ENCODE data around the gene GHR. TPM values are rescaled to one million over a fixed set of nuclear protein-coding genes. Genes with fewer than 3 reads are reported as not detected.

The GHR gene
- total RNA-seq, 1 experiment from 2014 or later, result 0.56 TPM

DNA sequence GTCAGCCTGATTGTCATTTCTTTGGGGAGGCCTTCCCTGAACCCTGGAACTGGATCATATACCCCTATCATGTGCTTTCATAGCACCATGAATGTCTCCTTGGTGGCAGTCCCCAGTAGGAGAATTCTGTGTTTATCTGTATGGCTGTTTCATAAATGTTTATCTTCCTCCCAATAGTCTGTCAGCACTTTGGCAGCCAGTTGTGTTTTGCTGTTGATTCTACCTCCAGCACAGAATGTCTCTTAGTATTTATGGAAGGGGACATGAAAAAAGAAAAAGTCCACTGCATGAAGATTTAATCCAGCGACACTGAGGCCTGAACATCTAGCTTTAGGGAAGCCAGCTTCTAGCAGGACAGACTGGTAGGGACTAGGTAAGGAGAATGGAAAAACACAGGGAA lies 38.3 kb downstream of the GHR start:
- no peak for DNase-seq (ENCODE audit: low read depth)

DNA sequence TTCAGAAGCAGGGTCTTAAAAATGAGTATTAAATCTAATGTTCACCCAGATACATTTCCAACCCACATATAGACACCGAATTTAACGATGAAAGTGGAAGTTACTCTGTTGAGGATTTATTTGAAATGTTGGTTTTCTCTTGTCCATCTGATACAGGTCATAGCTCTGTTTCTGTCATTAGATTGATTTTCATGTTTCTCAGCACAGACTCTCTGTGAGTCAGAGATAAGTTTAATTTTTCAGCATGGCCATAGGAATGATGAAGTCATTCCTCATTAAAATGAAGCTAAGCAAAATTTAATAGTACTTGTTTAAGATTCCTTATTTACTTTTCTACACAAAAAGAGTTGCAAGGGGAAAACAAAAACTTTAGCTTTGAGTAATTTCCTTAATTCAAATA lies 38.8 kb downstream of the GHR start:
- no peak for DNase-seq (ENCODE audit: low read depth)

DNA sequence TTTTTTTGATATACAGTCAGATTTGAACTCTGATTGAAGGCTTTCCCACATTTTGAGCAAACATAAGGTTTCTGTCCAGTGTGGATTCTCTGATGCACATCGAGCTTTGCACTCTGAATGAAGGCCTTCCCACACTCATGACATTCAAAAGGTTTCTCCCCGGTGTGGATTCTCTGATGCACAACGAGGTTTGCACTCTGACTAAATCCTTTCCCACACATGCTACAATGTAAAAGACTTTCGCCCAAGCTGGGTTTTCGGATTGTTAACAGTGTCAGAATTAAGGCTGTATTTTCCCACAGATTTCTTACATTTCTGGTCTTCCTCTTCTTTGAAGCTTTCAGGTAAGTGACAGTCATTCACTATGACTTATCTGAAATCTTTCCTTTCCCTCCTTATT lies 44.3 kb downstream of the GHR start:
- no peak for DNase-seq (ENCODE audit: low read depth)

DNA sequence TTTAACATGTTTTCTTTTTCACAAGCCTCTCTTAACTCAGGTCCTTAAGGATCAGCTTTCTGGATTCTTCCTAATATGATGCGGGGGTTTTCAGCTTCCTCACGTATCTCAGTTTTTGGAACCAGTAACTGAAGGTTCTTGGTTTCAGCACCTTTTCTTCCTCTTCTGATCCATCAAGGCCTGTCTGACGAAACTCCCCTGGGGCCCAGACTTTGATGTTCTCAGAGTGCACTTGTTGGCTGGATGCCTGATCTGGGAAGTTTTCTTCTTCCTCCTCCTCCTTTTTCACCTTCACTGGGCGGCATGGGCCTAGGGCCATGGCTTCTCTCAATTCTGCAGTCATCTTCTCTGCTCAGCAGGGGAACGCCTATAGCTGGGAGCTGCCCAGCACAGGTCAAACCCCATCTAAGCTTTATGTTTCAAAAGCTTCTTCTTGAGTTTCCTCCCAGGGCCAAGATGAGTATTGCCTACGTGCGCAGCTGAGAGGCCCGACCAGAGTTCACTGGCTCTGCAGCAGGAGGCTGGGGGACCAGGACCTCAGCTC lies 44.8 kb downstream of the GHR start:
- no peak for DNase-seq (ENCODE audit: low read depth)

DNA sequence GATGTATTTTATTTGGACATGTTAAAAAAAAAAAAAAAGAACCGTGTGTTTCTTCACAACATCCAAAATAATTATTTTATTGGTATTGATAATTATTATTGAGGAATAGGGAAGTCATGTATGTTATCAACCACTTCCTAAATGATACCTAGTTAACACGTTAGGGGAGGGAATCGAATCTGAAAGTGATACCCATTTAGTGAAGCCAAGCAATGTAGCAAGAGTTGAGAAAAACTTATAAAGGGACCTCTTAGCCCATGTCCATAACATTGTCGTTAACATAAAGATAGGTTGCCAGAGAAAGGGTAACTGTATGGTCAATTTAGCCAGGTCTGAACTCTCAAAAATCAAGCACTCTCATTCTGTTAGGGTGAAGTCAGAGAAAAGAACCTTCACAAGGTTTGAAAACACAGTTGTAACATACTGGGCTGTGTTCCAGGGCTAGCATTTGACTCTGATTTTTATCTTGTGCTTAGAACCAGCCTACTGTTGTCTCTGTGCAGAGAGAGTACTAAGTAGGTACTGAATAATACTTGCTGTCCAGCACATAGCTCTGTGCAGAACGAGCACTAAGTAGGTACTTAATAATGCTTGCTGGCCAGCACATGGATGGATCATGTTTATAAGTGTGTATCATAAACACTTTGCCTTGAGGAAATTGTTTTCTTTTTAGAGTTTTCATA lies 60.4 kb downstream of the GHR start:
- DNase-seq (ENCODE audit: low read depth), result no peak

DNA sequence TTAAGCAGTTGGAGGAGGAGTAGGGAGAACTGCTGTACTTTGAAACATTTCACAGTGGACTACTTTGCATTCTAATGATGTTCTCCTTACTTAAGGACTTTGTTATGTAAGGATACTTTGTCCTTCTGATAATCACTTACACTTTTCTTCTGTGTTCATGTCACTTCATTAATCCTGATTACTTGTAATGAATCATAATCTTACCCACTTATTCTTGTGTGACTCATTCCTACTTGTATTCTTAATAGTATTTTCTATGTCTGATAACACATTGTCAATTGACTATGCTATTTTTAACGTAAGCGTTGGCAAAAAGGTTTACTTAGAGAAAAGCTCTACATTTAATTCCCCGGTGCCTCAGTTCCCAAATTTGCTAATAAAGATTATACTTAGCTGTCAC lies 63.8 kb downstream of the GHR start:
- no peak for DNase-seq (ENCODE audit: low read depth)

DNA sequence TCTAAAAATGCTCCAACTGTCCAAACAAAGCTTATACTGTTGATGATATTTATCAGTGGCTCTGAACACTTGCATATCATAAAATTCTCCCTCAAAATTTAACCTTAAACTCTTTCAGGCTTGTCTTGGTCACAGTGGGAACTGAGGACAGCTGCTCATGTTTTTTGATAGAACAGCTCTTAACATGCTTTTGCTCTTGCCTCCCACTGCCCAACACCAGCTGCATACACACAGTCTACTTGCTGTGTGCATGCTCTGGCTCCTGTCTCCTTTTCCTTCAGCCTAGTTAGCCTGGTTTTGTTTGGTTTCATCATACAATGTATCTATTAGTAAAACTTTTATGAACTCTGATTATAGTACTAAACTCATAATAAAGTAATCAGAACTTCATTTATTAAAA lies 64.6 kb downstream of the GHR start:
- DNase-seq (ENCODE audit: low read depth), result no peak

DNA sequence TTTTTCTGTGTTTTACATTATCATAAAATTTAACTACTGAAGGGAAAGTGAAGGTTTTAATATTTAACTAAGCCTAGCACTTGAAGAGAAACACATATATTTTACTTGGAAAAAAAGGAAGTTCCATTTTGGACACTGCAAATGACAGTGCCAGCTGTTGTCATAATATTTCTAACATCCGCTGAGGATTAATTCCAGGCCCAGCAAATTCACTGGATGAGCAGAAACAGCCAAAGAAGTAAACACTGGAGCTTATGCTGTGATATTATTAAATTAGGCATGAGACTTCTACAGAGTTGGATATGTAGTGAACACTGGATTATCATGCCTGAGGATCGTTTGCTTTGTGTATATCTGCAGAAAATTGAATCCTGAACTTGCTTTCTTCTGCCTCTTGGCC lies 67.6 kb downstream of the GHR start:
- DNase-seq (ENCODE audit: low read depth), result no peak

DNA sequence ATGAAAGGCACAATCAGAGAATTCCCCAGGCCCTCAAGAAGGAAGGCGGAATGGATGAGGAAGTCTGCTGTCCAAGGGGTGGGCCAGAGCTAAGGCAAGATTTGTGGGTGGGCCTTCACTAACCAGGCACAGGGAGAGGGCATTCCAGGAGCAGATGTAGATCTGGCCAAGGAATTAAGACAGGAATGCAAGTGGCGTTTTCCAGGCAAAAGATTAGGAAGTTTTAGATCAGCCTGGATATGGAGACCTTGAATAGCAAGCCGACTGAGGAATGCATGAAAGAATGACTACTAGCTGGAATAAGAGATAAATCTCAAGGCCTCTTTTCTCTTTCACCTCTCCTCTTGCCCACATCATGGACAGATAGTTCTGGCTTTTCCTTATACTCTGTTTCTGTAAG lies 68.5 kb downstream of the GHR start:
- no peak for DNase-seq (ENCODE audit: low read depth)

DNA sequence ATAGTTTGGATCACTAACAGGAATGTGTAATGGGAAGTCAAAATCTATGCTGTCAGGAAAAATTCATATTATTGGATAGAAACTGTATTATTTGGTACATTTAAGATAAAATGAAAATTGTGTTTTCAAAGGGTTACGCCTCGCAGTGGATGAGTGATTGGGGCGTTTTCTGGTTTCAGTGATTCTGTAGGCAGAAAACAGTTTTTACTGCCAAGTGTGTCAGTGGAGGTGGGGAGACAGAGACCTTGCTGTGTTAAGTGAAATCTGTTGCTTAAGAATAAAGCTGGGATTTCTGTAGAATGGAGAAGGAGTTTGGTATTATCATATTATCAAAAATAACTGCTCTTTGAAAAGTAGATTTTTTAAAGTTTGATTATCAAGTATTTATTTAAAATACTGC lies 69.7 kb downstream of the GHR start:
- DNase-seq (ENCODE audit: low read depth), result no peak

DNA sequence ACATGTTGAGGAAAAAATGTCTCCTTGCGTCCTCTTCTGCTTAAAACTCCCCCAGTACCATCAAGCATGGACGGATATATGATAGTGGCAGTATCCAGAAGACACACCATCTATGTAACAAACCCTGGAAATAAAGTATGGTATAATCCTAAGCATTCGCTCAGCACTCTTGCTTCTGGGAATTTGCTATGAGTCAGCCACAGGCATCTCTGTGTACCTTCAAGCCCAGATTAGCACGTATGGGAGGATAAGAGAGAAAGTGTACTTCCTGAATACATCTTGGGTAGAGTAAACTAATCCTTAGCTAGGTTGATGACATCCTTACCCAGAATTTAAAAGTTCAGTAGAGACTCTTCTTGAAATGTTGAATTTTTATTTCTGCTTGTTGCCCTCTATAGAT lies 71.2 kb downstream of the GHR start:
- no peak for DNase-seq (ENCODE audit: low read depth)

DNA sequence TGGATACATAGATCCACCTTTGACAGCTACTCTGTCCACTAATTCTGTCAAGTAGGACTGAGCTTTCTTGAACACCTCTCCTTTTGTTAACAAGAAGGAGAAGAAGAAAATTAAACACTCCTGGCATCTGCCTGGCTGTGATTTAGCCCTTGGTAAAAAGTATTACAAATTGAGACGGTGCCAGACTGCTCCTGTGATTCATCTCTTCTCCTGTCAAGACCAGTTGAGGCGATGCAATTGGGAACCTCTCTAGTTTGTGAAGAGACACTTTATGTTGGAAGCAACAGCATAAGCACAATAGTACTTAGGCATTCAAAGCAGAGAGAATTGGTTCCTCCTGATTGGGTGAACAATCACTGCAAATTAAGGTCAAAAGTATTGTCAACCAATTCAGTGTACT lies 72.7 kb downstream of the GHR start:
- DNase-seq (ENCODE audit: low read depth), result peak; percentile 2

DNA sequence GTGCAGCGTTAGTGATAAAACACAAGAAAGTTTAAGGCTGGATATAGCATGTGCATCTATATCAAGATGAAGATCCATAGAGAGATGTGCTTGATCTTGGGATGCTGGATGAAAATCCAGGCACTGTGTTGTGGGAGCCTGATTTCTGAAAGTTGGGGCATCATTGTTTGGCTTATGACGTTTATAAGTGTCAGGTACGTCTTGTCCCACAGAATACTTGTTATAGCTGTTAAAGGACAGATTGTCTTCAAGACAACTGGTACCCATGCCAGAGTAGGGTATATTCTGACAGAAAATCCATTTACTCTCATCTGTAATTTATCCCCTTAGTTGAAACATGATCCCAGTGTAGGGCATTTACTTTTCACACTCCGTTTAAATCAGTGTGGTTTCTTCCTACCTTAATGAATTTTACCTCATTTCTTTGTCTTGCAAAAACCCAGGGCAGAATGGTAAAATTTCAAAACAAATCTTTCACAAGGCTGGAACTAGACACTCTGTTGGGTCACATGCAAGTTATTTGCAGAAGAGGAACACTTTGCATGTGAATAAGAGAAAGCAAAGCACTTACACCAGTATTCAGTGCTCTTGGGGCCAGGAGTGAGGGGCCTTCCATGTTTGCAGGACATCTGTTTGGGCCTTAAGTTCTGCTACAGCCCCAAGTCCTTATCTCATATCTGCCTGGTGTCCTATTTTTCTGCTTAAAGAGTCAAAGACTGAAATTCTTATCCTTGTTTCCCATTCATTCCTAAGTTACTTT lies 73.3 kb downstream of the GHR start:
- no peak for DNase-seq (ENCODE audit: low read depth)

DNA sequence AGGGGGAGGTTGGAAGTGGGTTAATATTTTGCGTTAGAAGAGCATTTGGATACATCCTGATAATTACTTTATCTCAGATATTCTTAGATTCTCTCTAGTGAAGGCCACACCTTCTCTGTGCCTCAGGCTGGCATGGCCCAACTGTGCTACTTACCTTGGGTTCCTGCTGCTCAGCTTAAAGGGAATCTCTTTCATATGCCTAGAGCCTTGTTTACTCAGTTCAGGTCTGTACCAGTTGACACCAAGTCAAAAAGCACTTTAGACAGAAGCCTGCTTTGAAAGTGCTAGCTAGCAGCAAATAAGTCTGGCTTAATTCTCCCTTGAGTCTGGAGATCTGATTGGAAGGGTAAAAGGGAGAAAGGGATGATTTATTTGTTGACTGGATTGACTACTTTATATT lies 74.8 kb downstream of the GHR start:
- no peak for DNase-seq (ENCODE audit: low read depth)

DNA sequence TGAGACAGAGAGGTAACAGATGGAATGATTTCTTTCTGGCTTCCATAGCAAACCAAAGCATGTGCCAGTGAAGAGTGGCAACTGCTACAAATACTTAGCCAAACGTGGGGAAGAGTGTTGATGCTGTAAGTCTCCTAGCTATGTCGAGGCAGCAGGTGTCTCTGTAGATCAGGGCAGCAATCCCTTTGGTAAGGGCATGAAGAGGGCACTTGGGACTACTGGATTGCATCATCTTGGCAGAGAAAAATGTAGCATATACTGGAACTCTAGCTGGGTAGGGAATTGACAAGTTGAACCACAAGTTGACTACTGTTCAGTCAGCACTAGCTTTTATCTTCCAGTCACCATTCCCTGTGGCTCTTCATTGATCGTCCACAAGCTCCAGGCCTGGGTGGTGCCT lies 75.8 kb downstream of the GHR start:
- no peak for DNase-seq (ENCODE audit: low read depth)

DNA sequence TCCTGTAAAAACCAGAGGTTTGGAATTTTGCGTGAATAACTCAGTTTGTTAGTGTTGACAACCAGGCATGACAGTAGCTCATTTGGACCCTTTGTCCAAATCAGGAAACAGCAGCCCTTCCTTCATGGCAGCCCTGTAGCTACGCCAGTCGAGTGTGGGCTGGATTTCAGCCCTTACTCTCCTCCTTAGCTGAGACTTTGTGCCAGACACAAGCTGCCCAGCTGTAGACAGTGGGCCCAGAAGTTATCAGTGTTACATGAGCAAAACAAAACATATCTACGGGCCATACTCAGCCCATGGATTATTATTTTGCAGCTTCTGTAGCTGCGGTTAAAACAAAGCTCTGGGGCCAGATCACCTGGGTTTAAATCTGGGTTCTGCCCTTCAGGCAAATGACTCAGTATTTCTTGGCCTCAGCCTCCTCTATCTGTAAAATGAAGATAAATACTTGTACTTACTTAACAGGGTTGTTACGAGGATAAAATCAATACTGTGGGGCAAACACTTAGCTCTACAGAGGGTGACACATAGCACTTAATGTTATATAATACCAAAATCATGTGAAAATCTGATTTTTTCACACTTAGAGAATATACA lies 76.9 kb downstream of the GHR start:
- DNase-seq (ENCODE audit: low read depth), result no peak

DNA sequence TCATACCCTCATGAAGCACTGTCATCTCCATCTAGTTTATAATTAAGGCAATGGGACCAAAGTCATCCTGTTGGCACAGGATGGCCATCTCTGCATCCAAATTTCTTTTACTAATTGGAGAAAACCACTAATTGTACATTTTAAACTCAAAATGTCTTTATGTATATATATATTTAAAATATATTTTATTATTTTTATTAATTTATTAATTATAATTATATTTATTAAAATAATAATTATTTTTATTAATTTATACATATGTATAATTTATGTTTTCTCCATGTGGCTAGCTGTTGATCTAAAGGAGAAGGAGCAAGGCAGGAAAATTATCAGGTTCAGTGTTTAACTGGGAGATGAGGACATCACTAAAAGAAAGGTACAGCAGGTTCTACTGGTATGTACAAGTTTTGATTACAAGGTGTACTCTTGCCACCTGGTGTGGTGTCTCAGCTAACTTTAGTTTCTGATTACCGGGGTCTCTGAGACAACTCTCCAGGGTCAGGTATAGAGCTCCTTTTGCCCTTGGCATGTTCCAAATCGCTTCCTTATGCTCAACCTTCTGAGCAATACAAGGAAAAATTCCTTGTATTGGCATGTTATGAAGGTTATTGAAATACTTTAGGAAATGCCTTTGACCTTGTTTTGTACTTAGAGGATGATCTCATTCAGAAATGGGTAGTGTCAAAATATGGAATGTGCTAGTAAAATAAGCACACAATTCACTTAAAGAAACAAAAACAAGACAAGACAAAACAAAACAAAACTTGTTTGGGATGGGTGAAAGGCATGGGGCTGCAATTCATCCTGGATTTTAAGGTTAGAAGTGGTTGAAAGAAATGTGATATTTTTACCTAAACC lies 79.6 kb downstream of the GHR start:
- DNase-seq (ENCODE audit: low read depth), result no peak

DNA sequence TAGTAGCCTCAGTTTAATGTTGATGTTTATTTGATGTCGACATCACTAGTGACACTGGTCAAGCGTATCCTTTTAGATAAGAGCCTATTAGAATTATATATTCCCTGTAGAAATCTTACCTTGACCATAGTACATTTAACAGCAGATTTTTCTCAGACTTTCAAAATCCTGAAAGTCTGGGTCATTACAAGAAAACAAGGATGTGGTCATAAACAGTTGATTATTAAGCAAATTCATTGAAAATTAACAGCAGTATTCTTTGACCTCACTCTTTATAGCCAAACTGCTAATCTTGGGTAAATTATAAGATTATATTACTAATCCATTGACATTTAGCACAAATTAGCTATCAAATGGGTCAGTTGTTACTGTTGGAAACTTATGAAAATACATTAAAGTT lies 83.4 kb downstream of the GHR start:
- no peak for DNase-seq (ENCODE audit: low read depth)

DNA sequence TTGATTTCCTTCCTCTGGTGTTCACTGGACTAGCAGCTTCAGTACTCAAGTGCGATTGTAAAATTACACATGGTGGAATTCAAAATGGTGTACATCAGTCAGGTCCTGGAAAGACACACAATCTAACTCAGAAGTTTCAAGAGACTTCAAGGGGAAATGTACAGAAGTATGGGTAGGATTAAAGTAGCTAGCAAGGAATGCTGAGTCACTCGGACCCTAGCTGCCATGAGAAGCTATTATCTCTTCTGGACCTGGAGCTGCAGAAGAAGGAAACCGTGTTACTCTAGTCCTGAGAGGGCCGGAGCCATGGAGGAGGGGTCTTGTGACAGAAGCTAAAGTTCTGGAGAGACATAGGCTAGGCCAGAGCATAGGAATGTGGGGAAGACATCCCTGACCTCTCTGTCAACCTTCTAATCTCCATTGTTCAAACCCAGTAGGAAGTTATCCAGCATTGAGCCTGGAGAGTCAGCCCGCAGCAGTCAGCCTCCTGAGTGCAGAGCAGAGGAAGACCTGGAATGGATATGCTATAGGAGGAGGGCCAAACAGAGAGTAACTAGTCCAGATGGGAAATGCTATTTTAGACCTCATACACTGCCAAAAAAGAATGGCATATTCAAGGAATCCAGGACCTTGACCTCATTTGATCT lies 84.3 kb downstream of the GHR start:
- no peak for DNase-seq (ENCODE audit: low read depth)

DNA sequence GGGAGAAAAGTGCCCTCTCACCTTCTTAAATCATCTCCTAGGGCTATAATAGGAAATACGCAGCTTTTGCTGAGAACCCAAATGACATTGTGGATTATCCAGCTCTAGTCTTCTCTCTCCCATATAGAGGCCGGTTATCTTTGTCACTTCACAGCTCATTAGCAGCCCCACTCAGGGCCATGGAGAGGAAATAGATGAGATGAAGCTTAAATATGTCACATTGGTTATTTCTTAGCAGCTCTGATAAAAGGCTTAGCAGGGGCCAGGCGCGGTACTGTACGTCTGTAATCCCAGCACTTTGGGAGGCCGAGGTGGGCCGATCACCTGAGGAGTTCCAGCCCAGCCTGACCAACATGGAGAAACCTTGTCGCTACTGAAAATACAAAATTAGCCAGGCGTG lies 90.0 kb downstream of the GHR start:
- no peak for DNase-seq (ENCODE audit: low read depth)

DNA sequence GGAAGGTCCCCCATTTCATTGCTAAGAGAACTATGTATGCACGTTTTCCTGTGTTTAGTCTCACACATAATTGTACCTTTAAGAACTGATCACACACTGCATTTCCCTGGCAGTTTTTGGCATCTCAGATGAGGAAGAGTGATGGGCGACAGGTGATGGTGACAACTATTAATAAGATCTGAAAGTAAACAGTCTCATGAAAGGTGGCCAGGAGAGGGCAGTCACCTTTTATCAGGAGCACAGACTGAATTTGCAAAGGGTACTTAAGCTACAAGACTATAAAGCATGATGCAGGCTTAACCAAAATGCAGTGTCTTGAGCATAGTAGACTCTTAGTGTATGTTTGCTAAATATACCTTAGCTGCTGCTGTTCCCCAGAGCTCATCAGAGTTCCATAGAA lies 91.5 kb downstream of the GHR start:
- no peak for DNase-seq (ENCODE audit: low read depth)

Measured in HT1080 (cell line).